ENCODE results near the gene TET2.

Gene TET2

GRCh38 chr4:105186701-105187161 is 40.1 kb downstream of the TET2 start:
- no peak for DNase-seq

GRCh38 chr4:105189855-105190650 is 43.4 kb downstream of the TET2 start:
- no peak for DNase-seq

GRCh38 chr4:105191621-105192210 is 45.0 kb downstream of the TET2 start:
- DNase-seq, result peak; percentile 88

- DNase-seq, result no peak
Observed at GRCh38 chr4:105192474-105192873, 45.8 kb downstream of the TET2 start.

- no peak for DNase-seq
Observed at GRCh38 chr4:105192910-105193309, 46.2 kb downstream of the TET2 start.

GRCh38 chr4:105193536-105193935 is 46.9 kb downstream of the TET2 start:
- DNase-seq, result no peak

GRCh38 chr4:105194328-105195231 is 47.9 kb downstream of the TET2 start:
- DNase-seq, result no peak

GRCh38 chr4:105196523-105197145 is 50.0 kb downstream of the TET2 start:
- DNase-seq, result peak; percentile 42

- DNase-seq, result no peak
Observed at GRCh38 chr4:105197777-105198176, 51.1 kb downstream of the TET2 start.

- DNase-seq, result no peak
Observed at GRCh38 chr4:105198541-105198940, 51.9 kb downstream of the TET2 start.

- no peak for DNase-seq
Observed at GRCh38 chr4:105206214-105206613, 59.5 kb downstream of the TET2 start.

GRCh38 chr4:105207386-105207785 is 60.7 kb downstream of the TET2 start:
- no peak for DNase-seq

GRCh38 chr4:105208561-105208960 is 61.9 kb downstream of the TET2 start:
- DNase-seq, result no peak

GRCh38 chr4:105210916-105211315 is 64.2 kb downstream of the TET2 start:
- no peak for DNase-seq

- no peak for DNase-seq
Observed at GRCh38 chr4:105215609-105216313, 69.1 kb downstream of the TET2 start.

- DNase-seq, result no peak
Observed at GRCh38 chr4:105225500-105225899, 78.8 kb downstream of the TET2 start.

- DNase-seq, result no peak
Observed at GRCh38 chr4:105227054-105227453, 80.4 kb downstream of the TET2 start.

GRCh38 chr4:105230287-105230686 is 83.6 kb downstream of the TET2 start:
- DNase-seq, result no peak

GRCh38 chr4:105232374-105232773 is 85.7 kb downstream of the TET2 start:
- DNase-seq, result no peak

GRCh38 chr4:105234582-105234981 is 87.9 kb downstream of the TET2 start:
- no peak for DNase-seq

GRCh38 chr4:105236202-105236915 is 89.7 kb downstream of the TET2 start:
- DNase-seq, result no peak

GRCh38 chr4:105236916-105237311 is 90.2 kb downstream of the TET2 start:
- DNase-seq, result no peak

Measured in NCI-H524 treated with DMSO at 0.1 percent for 48 hours (cell line).